ENCODE measurements around the gene TBC1D3L. TPM values are rescaled to one million over a fixed set of nuclear protein-coding genes. Genes with fewer than 3 reads are reported as not detected.
"Not testable (repeated sequence)": the region's sequence is repeated elsewhere in the genome, so short reads cannot be mapped to it uniquely, and the experiment has no call there.

Gene TBC1D3L
- 1 to 10 TPM; 7.1 TPM for total RNA-seq

GRCh38 chr17:37988960-37989359 is at the start of gene TBC1D3L:
TSS of gene TBC1D3L (minus strand) at chr17:37989060. CDS start at chr17:37987520, 1,540 bp downstream.
- intact Hi-C loops (cut with micrococcal nuclease); H3K4me3 Mint-ChIP-seq; H3K9me3 Mint-ChIP-seq; DNase-seq; H3K36me3 Mint-ChIP-seq (ENCODE audit: low read depth); H3K27me3 Mint-ChIP-seq (ENCODE audit: low read depth); H3K4me1 Mint-ChIP-seq (ENCODE audit: low read depth); CTCF ChIA-PET; H3K27ac Mint-ChIP-seq: not testable (repeated sequence)

- intact Hi-C loops (cut with micrococcal nuclease); H3K4me3 Mint-ChIP-seq; H3K27me3 Mint-ChIP-seq (ENCODE audit: low read depth); H3K27ac Mint-ChIP-seq; H3K4me1 Mint-ChIP-seq (ENCODE audit: low read depth); DNase-seq; CTCF ChIA-PET; H3K9me3 Mint-ChIP-seq; H3K36me3 Mint-ChIP-seq (ENCODE audit: low read depth): not testable (repeated sequence)
These were observed 14.8 kb upstream of the TBC1D3L start, which contains the start of gene TBC1D3D for GRCh38 chr17:38003676-38004075. TSS of gene TBC1D3D (plus strand) at chr17:38003976. CDS start at chr17:38005561, 1,585 bp downstream.

Other genes starting within 250 kb of the TBC1D3L start
- not detected for gene HNF1B, start 244.0 kb downstream of the TBC1D3L start, total RNA-seq
- not detected for gene TBC1D3K, start 64.6 kb downstream of the TBC1D3L start, total RNA-seq
- gene TBC1D3D, start 14.9 kb upstream of the TBC1D3L start, total RNA-seq: under 1 TPM; 0.20 to 0.26 TPM
- gene TBC1D3C, start 79.6 kb upstream of the TBC1D3L start, total RNA-seq: not detected
- gene TBC1D3E, start 138.9 kb upstream of the TBC1D3L start, total RNA-seq: not detected
- gene TBC1D3, start 203.5 kb upstream of the TBC1D3L start, total RNA-seq: not detected